ENCODE measurements around the gene TMEM54. TPM values are rescaled to one million over a fixed set of nuclear protein-coding genes. Genes with fewer than 3 reads are reported as not detected.
A peak's percentile ranks its signal among the peaks of the same experiment; 100 is the strongest.

Gene TMEM54
- polyA plus RNA-seq, 12 donors, result 3.2 to 23.9 (median 5.4) TPM; not detected in 1

DNA sequence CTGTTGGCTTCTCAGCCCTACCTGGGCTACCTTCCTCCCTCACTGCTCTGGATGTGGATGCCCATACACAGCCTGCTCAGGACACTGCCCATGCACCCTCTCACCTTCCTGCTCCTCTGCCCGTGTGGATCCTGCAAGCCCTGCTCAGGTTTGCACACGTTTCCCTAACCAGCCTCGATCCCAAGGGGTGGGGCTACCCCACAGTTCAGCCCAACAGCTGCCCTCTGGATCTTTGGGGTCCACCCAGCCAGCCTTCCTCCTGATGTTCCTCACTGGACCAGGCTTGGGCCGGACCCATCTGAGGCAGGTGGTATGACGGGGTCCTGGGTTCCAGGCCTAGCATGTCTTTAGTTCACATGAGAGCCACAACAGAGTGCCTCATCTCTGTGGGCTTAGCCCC, 4.7 kb downstream of the TMEM54 start:
- no peak for DNase-seq

DNA sequence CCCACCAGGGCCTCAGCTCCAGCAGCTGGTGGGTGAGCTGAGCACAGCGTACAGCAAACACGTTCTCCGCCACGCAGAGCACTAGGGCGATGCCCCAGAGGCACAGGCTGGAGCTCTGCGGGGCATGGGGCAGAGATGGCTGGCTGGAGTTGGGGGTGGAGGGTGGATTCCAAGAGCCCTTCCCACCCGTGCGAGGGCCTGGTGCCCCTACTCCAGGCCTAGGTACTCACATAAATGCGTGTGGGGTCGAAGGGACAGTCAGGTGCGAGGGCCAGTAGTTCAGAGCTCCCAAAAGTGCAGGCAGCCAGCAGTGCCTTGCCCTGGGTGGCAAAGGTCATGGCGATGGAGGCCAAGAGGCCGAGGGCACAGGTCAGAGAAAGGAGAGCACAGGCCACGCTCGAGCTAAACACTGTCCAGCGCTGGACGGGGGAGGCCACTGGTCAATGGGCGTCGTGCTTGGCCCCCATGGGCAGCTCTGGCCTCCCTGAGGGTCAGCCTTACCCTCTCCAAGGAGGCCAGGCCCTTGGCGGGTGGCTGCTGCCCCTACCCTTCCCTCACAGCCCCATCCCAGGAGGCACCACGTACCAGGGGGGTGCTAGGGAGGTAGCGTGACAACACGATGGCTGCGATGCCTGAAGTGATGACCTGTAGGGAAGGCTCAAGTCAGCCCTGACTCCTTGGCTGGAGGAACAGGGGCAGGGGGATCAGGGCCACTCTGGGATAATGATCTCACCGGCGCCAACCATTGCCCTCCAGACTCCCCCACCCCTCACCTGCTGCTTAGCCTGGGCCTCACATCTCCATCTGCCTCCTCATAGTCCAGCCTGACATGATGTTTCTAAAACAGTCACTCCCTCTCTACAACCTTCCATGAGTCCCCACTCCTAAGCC, 5.6 kb downstream of the TMEM54 start:
- no peak for DNase-seq

DNA sequence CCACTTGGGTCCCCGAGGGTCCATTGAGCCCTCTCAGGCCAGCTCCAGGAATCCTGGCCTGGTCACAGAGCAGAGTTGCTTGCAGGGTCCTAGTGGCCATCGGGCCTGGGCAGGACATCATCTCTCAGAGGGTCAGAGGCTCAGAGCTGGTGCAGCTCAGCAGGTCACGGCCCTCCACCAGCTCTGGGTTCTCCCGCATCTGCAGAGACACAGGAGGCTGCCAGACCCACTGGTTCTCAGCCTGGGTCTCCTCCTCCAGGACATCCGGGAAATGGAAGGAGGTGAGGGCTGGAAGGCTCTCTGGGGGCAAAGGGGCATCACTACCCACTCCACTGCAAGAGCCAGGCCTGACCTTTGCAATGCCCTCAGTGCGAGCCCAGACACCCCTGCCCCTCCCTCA, 6.5 kb downstream of the TMEM54 start:
- DNase-seq, result no peak

DNA sequence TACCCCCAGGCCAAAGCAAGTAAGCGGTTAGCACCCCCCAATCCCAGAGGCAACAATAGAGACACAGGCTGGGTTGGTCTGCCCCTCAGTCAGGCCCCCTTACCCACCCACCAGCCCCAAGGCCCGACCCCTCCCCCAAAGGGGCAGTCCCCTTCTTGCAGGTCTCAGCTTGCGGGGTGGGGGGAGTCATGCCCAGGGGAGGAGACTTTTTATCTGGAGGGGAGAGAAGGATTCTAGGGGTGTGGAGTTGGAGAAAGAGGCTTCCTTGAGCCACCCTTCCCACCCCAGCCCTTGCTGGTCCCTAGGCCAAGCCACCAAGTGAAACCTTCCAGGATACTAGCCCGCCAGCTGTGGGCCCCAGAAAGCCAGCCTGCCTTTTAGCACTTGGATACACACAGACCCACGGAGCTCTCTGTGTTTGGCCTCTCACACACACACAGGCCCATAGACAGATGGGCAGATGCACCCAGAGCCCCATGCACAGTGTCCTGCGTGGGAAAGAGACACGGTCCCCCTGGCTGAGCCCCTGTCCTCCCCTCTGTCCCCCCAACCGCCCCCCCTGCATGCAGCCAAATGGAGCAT, 7.1 kb downstream of the TMEM54 start:
- DNase-seq, result no peak

DNA sequence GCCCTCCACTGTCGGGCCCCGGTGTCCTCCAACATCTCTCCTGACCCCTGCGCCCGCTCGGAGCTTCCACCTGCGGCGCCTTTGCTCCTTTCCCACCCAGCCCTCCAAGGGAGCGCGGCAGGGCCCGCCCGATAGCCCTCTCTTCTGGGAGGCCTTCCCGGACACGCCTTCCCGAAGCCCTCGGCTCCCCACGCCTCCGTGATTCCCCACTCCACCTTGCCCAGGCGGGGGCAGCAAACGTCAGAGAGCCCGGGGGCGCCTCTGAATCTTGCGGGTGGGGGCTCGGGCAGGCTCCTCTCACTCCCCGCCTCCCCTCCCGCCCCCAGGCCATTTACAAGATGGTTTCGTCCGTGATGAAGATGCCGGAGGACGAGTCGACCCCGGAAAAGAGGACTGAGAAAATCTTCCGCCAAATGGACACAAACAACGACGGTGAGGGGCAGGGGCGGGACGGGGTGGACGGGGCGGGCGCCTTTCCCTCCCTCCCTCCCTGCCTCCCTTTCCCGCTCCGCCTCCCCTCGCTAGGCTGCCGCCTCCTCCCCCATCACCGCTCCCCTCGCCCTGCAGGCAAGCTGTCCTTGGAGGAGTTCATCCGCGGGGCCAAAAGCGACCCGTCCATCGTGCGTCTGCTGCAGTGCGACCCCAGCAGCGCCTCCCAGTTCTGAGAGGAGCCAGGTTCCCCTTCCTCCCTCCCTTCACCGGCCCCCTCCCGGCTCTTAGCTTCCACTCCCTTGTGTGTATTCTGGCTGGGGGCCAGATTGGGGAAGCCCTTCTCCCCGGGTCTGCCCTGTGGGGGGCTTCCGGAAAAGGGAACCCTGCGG, 7.8 kb downstream of the TMEM54 start:
- DNase-seq, result peak; percentile 66

DNA sequence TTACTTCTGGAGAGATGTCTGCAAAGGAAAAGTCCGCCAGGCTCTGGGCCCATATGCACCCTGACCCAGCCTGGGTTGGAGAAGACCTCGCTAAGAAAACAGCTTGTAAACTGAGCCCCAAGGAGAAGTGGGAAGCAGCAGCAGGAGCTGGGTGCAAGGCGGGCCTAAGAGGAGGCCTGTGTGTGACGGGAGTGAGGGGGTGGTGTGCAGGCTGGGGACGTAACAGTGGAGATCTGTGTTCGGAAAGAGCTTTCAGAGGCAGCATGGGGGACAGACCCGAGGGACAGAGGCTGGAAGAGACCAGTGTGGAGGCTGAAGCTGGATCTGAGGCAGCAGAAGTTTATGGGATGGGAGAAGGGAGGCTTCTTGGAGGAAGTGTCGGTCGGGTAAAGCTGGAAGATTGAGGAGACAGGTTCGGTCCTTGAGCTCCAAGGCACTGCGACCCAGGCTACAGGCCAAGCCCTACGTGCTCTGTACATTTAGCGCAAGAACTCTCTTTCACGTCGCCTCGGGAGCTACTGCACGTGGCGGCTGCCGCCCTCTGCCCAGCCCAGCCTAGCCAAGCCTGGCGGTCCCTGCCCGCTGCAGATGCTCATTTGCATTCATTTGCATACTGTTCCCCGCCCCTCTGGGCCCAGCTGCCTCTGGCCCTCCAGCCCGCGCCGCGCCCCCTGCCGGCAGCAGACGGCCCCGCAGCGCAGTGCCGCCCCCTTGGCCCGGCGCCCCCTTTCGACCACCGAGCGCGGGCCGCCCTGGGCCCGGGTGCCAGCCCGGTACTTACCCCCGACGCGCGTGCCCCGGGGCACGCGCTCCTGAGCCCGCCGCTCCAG, 8.6 kb downstream of the TMEM54 start:
- DNase-seq, result no peak

- no peak for DNase-seq
These were observed 9.6 kb downstream of the TMEM54 start for GRCh38 chr1:32891630-32892029.

GRCh38 chr1:32891241-32891570, 10.0 kb downstream of the TMEM54 start:
- no peak for DNase-seq

- no peak for DNase-seq
These were observed 10.5 kb downstream of the TMEM54 start for GRCh38 chr1:32890516-32891240.

DNA sequence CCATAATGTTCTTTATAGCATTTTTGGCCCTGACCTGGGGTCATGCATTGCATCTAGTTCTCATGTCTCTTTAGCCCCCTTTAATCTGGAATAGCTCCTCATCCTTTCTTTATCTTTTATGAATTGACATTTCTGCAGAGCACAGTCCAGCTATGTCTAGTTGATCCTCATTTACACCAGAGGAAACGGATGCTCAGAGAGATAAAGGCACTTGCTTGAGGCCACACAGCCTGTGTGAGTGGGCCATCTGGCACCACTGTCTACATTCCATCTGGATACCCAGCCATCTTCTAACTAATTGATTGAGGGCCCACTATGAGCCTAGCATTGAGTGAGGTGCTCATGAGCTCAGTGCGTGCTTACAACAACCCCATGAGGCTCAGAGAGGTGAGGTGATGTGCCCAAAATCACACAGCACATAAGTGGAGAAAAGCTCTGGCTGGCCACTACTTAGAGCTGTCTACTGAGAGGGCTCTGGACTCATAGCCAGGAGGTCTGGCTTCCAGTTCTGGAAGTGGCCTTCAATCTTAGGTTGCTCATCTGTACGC, 11.4 kb downstream of the TMEM54 start:
- DNase-seq, result no peak

DNA sequence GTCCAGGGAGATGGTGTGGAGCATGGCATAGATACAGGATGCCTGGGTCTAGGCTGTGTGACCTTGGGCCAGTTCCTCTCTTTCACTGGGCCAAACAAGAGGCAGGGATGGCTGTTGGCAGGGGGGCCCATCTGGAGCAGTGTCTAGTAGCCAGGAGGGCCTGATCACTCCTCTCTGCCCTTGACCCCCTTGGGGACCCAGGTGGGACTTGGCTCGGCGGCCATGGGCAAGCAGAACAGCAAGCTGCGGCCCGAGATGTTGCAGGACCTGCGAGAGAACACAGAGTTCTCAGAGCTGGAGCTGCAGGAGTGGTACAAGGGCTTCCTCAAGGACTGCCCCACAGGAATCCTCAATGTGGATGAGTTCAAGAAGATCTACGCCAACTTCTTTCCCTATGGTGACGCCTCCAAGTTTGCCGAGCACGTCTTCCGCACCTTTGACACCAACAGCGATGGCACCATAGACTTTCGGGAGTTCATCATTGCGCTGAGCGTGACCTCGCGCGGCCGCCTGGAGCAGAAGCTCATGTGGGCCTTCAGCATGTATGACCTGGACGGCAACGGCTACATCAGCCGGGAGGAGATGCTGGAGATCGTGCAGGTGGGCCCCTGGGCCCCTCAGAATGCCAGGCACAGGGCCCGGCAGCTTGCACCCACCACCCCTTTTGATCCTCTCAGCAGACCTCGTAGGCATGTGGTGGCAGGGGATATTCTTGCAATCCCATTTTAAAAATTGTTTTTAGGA, 12.3 kb downstream of the TMEM54 start:
- no peak for DNase-seq

DNA sequence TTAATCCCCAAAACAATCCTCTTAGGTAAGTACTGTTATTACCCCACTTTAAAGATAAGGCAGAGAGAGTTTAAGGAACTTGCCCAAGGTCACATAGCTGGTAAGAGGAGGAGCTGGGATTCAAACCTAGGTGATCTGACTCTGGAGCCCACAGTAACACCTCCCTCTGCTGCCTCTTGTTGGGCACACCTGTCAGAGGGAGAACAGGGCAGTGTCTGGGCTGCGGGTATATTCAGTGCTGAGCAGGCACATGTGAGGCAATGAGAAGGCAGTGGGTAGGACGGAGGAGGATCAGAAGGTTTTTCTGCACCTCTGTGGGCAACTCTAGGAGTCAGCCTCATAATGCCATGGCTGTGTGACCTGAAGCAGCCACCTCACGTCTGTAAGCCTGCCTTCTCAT, 13.1 kb downstream of the TMEM54 start:
- no peak for DNase-seq

GRCh38 chr1:32887623-32888022, 13.6 kb downstream of the TMEM54 start:
- no peak for DNase-seq

DNA sequence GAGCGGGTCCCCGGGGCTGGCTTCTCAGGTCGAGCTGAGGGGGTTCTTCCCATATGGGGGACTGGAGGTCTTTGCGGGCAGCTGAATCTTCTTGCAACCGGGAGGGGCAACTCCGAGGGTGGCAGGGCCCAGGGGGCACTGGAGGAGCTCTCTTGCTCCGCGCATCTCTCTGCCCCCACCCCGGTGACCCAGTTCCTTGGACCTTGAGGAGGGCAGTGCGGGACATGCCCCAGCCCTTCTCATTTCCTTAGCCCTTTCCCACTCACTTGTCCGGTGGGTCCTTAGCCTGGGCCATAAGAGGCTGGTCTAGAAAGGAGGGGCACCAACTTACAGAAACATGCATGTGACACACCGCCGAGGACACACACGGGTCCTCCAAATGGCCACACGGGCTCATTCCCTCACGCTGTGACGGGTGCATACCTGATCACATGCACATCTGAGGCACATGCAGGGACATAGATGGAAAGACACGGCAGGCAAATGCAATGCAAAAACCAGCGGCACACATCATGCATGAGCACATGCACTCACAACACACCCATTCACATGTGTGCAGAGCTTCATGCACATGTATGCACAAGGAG, 14.3 kb downstream of the TMEM54 start:
- DNase-seq, result no peak

DNA sequence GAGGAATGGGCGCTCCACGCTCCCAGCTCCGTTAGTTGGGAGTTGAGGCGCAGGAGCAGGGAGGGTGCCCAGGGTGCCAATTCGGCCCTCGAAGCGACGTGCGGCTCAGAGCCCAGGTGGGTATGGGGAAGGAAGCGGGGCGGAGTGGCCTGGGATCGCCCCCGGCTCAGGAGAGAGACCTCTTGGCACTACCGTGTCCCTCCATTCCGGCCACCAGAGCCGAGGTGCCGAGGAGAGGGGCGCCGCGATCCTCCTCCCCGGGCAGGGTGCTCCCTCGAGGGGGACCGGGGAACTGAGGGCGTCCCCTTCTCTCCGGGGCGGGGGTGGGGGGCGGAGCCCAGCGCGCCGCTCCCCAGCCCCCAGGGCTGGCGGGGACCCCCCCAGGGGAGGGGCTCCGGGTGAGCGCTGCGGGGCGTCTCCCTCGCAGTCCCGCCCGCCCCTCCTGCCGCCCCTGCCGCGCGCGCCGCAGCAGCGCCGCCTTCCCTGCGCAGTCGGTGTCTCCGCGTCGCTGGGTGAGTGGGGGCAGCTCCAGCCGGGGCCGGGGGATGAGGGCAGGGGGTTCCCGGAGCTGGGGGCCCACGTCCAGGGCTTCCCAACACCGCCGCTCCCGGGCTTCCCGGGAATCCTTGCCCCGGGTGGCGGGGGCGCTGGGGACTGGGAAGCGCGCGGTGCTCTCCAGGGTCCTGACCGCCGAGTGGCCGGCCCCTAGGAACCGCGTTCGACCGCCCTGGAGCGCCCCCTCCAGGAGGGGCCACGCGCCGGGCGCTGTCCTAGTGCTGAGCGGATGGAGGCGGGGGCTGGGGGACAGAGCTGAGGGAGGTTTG, 15.0 kb downstream of the TMEM54 start, which contains the start of gene HPCA:
TSS of gene HPCA (plus strand) at position 488 of the 824 bp plus-strand sequence. CDS start 2,408 bp downstream, outside the sequence.
- DNase-seq, result peak; percentile 57

GRCh38 chr1:32885676-32886003, 15.5 kb downstream of the TMEM54 start:
- DNase-seq, result no peak

GRCh38 chr1:32884726-32885125, 16.5 kb downstream of the TMEM54 start:
- no peak for DNase-seq

GRCh38 chr1:32884032-32884372, 17.2 kb downstream of the TMEM54 start:
- no peak for DNase-seq

Measured in muscle of arm (tissue), 12 donors.